Hair follicle dermal papilla cell (primary cell): ENCODE results near the gene SLCO6A1. TPM values are rescaled to one million over a fixed set of nuclear protein-coding genes. Genes with fewer than 3 reads are reported as not detected.

Experiments
- total RNA-seq: library from RNA; depleted of rRNA; stranded (reverse); fragments of >200 nt; gene quantifications from 2 replicates; pipeline ENCODE4 v1.2.3, GENCODE V29; 2012

Gene SLCO6A1
- not detected in 2 replicates for total RNA-seq

GRCh38 chr5:102498271-102499034 lies at the start of gene SLCO6A1:
SLCO6A1 (minus strand) TSS chr5:102499001; CDS start chr5:102498844, 157 bp downstream.

Other genes with a start within 250 kb of the SLCO6A1 start
- gene SLCO4C1, start 202.7 kb downstream of the SLCO6A1 start, total RNA-seq, result 0.49 and 0.65 TPM in 2 replicates